Astrocyte of the cerebellum (primary cell): ENCODE measurements around the gene MVK.

Source experiments
- DNase-seq: peaks from one replicate; pipeline ENCODE4 v3.0.0-alpha.2; 2011; ENCODE audit warnings: low read depth
- H3K4me3 ChIP-seq: 2 replicates; pipeline ENCODE4 v1.5.1; 2011; ENCODE audit warnings: mild to moderate bottlenecking, low read depth, low read length, moderate library complexity
- in situ Hi-C: cut with HindIII; loops from 2 replicates; pipeline ENCODE4 v1.10.0; 2017; ENCODE audit warnings: low sequenced_read_pairs
- TF ChIP-seq, protein P1 (sequence below): IDR thresholded peaks from 2 replicates; pipeline ENCODE4 v1.5.1; 2012; ENCODE audit warnings: low read length, low read depth, moderate library complexity, mild to moderate bottlenecking; ENCODE audit errors: missing control alignments

MVK gene

DNA sequence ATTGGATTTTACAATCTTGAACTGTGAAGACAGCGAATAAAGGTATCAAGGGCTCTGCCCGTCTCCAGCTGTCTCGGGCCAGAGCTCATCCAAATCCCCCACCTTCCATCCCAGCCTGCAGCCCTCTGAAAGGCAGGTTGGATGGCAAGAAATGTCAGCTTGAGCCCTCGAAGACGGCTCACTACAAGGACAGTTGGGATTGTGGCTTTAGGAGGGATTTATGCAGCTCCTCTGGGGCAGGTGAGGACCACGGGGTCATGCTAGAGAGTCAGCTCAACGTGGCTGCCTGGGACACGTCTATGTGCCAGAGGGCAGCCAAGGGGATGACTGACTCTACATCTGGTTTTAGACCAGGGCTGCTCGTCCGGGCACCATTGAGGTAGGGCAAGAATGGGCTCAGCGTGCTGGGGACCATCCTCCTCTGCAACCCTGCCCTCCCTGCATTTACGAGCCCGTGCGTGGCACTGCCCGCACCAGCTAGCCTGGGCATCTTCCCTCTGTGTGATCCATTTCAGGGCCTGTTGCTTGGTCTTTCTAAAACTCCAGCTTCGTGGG, 16.2 kb downstream of the MVK start:
- in situ Hi-C loops = no loop called here

DNA sequence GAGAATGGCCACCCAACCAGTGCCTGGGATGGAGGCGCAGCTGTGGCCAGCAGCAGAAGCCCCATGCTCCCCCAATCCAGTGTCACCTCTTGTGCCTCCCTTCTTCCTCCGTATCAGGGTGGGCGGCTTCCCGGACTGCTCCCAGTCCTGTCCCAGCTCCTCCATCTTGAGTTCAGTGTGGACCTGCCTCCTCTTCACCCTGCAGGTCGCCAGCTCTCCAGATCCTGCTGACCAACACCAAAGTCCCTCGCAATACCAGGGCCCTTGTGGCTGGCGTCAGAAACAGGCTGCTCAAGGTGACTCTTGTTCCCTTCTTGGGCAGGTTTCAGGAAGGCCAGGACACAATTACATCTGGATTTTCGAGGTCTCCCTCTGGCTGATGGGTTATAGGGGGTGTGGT, 17.0 kb downstream of the MVK start:
- H3K4me3 ChIP-seq = no peak overlapping the region
- DNase-seq = no peak
- in situ Hi-C loops = no loop called here
- TF ChIP-seq, protein P1, sequence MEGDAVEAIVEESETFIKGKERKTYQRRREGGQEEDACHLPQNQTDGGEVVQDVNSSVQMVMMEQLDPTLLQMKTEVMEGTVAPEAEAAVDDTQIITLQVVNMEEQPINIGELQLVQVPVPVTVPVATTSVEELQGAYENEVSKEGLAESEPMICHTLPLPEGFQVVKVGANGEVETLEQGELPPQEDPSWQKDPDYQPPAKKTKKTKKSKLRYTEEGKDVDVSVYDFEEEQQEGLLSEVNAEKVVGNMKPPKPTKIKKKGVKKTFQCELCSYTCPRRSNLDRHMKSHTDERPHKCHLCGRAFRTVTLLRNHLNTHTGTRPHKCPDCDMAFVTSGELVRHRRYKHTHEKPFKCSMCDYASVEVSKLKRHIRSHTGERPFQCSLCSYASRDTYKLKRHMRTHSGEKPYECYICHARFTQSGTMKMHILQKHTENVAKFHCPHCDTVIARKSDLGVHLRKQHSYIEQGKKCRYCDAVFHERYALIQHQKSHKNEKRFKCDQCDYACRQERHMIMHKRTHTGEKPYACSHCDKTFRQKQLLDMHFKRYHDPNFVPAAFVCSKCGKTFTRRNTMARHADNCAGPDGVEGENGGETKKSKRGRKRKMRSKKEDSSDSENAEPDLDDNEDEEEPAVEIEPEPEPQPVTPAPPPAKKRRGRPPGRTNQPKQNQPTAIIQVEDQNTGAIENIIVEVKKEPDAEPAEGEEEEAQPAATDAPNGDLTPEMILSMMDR = no peak

More for the DNA sequence above, 16.2 kb downstream of the MVK start:
- TF ChIP-seq, protein P1 = no peak
- DNase-seq = no peak
- no peak overlapping the region for H3K4me3 ChIP-seq

DNA sequence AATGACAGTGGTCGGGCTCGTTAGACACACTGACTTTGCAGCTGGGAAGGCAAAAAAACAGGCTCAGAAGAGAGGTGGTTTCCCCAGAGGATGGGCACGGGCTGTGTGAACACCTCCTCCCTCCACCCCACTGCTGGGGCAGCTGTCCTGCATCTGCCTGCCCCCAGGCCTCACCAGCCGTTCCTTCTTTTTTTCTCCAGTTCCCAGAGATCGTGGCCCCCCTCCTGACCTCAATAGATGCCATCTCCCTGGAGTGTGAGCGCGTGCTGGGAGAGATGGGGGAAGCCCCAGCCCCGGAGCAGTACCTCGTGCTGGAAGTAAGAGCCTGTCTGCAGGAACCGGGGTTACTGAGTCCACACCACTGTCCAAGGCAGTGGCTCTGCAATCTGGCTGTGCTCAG, 17.4 kb downstream of the MVK start:
- TF ChIP-seq, protein P1 = no peak
- no peak overlapping the region for H3K4me3 ChIP-seq
- no peak for DNase-seq
- in situ Hi-C loops = no loop called here

DNA sequence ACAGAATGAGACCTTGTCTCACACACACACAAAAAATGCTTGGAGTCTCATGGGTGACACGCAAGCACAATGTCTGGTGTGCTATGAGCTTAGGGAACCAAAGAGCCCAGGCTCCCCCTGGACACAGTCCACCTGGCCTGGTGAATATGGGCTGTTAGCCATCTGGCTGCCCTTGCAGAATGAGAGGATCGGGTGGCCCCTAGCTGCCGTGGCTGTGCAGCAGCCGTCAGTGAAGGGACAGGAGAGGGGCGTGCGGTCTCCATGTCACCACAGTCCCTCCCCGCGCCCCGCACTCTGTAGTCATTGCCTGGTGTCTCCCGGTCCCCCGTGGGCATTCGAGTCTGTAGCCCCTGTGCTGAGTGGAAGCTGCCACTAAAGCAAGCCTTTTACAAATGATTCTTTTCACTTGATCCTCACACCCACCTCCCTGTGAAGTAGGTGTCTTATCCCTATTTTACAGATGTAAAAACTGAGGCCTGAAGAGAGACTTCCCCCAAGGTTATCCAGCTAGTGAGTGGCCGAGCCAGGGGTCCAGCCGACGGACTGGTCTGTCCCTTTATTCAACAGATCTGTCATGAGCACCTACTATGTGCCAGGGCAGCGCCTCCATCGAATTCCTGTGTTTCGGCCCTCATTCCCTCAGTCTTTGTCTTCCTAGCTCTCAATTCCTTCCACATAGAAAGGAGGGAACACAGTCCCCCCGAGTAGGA, 18.8 kb downstream of the MVK start:
- TF ChIP-seq, protein P1 = no peak
- DNase-seq = no peak
- no peak overlapping the region for H3K4me3 ChIP-seq
- in situ Hi-C loops = no loop called here

DNA sequence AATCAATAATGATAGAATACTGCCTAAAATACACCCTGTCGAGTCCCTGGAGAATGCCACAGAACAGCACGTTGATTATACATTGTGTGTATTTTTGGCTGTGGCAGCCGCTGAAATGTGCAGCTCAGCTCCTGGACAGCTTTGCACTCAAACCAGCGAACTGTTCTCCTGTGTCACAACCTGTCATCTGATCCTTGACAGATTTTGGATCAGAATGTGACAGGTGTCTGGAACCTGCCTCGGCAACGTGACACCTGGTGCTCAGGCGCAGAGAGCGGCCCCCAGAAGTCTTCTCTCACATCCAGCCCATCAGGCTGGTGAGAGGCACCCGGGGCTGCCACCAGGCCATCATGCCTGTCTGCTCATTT, 19.3 kb downstream of the MVK start:
- in situ Hi-C loops = no loop called here

DNA sequence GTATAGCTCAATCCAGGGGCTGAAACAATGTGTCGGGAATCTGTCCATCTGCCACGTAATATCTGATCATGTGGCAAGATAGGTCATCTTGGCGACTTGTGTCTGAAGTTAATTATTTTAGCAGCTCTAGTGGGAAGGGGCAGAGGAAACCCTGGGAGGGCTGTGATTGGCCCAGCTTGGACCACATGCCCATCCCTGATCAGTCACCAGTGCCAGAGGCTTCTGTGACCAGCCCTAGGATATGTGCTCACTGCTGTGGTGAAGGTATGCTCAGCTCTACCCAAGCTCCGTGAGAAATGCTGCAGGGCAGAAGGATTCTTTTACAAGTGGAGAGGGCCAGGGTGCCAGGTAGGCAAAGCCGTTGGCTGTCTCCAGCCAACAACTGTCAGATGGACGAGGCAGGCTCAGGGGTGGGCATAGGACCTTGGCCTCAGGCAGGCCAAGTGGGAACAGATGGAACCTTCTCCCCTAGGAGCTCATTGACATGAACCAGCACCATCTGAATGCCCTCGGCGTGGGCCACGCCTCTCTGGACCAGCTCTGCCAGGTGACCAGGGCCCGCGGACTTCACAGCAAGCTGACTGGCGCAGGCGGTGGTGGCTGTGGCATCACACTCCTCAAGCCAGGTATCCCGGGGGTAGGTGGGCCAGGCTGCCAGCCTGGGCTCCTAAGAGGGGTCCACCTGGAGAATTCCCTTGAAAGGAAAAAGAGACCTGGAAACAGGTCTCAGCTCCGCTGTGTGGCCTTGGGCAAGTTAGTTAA, 21.1 kb downstream of the MVK start:
- in situ Hi-C loops = no loop called here
- H3K4me3 ChIP-seq = no peak overlapping the region
- TF ChIP-seq, protein P1 = no peak

More for the DNA sequence above, 19.3 kb downstream of the MVK start:
- H3K4me3 ChIP-seq = no peak overlapping the region
- no peak for DNase-seq
- TF ChIP-seq, protein P1 = no peak

More for the DNA sequence above, 21.1 kb downstream of the MVK start:
- DNase-seq = no peak
